IPS-20b (cell line): Measurements from ENCODE around the gene RAD51AP1.
"Not testable (repeated sequence)": the region's sequence is repeated elsewhere in the genome, so short reads cannot be mapped to it uniquely, and the experiment has no call there.

Source experiments
- H3K27ac ChIP-seq: one replicate; pipeline ENCODE4 v1.5.1; 2013; ENCODE audit warnings: low read length
- H3K27me3 ChIP-seq: 2 replicates; pipeline ENCODE4 v1.6.1; 2013; ENCODE audit warnings: mild to moderate bottlenecking, low read length, inconsistent platforms; ENCODE audit not compliant: insufficient read depth
- H3K36me3 ChIP-seq: 2 replicates; pipeline ENCODE4 v1.6.1; 2013; ENCODE audit warnings: low read depth, mild to moderate bottlenecking, inconsistent platforms, low read length, moderate library complexity; ENCODE audit not compliant: insufficient read depth
- H3K4me1 ChIP-seq: 2 replicates; pipeline ENCODE4 v1.6.1; 2013; ENCODE audit warnings: mild to moderate bottlenecking, control low read depth, inconsistent platforms, low read length, moderate library complexity; ENCODE audit not compliant: insufficient read depth
- H3K4me3 ChIP-seq: 2 replicates; pipeline ENCODE4 v1.5.1; 2013; ENCODE audit warnings: mild to moderate bottlenecking, low read length, inconsistent platforms
- H3K9ac ChIP-seq: 2 replicates; pipeline ENCODE4 v1.6.1; 2013; ENCODE audit warnings: low read depth, mild to moderate bottlenecking, inconsistent platforms, low read length, moderate library complexity
- H3K9me3 ChIP-seq: 2 replicates; pipeline ENCODE4 v1.6.1; 2013; ENCODE audit warnings: mild to moderate bottlenecking, low read depth, low read length, inconsistent platforms; ENCODE audit not compliant: insufficient read depth

The RAD51AP1 gene

DNA sequence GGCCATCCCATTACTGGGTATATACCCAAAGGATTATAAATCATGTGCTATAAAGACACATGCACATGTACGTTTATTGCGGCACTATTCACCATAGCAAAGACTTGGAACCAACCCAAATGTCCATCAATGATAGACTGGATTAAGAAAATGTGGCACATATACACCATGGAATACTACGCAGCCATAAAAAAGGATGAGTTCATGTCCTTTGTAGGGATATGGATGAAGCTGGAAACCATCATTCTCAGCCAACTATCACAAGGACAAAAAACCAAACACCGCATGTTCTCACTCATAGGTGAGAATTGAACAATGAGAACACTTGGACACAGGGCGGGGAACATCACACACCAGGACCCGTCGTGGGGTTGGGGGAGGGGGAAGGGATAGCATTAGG lies 15.2 kb upstream of the RAD51AP1 start:
- not testable (repeated sequence) for H3K27me3 ChIP-seq

DNA sequence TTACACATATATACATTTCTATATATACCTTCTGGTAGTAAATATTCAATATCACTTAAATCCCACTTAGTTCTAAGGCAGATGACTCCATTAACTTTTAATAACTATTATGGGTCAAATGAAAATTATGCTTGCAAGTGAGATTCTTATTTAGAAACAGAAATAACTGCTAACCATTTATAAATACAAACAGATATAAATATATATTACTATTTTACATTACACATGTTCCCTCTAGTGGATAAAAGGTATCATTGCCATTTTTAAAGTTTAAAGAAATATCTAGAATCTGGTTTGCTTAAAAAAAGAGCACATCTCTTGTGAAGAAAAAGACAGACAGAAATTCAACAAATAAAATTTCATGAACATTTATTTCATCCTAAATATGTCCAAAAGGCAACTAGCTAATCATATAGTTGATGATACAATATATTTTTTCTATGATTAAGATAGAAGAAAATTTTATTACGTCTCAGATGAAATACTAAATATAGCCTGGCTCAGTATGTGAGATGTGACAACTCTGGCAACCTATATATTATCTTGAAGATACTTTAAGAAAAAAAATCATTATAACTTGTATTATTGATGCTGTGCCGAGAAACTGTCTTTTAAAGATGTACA lies 11.7 kb upstream of the RAD51AP1 start:
- Histone ChIP-seq H3K36me3 (peaks cover 33% of the 10 kb centered on the region), H3K4me3 (no peak overlapping the region), H3K27me3 (no peaks in the 10 kb centered on the region), H3K27ac (no peak overlapping the region), H3K4me1 (no peaks in the 10 kb centered on the region), H3K9me3 (no peaks in the 10 kb centered on the region), H3K9ac (no peak overlapping the region)

More for the DNA sequence above, 15.2 kb upstream of the RAD51AP1 start:
- peaks cover 33% of the 10 kb centered on the region for H3K36me3 ChIP-seq
- not testable (repeated sequence) for H3K4me1 ChIP-seq, H3K9me3 ChIP-seq, H3K9ac ChIP-seq, H3K4me3 ChIP-seq, H3K27ac ChIP-seq

DNA sequence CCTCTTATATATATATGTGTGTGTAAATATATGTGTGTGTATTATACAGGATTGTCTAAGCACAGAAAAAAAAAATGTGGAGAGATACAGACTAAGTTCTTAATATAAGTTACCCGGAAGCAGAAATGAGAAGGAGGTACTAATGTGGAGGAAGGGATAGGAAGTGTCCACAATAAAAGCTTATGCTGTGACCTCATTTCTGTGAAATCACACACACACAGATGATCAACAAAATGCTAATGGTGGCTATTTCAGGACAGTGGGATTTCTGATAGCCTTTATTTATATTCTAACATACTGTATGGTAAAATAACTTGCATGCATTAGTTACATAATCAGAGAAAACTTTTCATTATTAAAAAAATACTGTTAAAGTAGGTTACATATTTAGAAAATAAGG lies 8.5 kb upstream of the RAD51AP1 start:
- Histone ChIP-seq H3K9ac (no peak overlapping the region), H3K27me3 (no peaks in the 10 kb centered on the region), H3K4me3 (no peak overlapping the region), H3K9me3 (no peaks in the 10 kb centered on the region), H3K4me1 (no peaks in the 10 kb centered on the region), H3K36me3 (peaks cover 27% of the 10 kb centered on the region), H3K27ac (no peak overlapping the region)

DNA sequence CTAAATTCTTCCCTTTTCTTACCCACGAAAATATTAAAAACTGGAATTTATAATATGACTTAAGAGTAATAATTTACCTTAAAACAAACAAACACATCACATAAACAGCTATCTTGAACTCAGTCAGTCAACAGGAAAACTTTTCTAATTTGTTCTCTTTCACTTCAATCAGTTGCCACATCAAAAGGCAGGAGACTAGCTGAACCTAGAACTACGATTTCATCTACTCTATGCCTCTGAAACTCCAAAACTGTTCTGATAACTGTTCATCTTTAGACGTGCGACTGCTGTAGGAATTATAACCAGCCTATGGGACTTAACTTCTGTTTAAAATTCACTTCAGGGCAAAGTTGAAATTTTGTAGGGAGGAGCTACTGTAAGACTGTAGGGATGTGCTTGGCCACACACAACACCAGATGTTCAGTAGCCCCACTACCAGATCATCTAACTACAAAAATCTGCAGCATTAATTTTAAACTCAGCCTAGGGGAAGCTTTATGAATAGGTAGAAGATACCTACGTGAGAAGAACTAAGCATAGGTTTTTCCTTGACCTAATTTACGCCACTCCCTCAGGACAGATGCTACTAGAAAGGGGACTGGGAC lies 7.6 kb upstream of the RAD51AP1 start:
- Histone ChIP-seq H3K27me3 (no peaks in the 10 kb centered on the region), H3K4me1 (no peaks in the 10 kb centered on the region), H3K9me3 (no peaks in the 10 kb centered on the region), H3K4me3 (no peak overlapping the region), H3K27ac (no peak overlapping the region), H3K36me3 (peaks cover 26% of the 10 kb centered on the region), H3K9ac (no peak overlapping the region)

DNA sequence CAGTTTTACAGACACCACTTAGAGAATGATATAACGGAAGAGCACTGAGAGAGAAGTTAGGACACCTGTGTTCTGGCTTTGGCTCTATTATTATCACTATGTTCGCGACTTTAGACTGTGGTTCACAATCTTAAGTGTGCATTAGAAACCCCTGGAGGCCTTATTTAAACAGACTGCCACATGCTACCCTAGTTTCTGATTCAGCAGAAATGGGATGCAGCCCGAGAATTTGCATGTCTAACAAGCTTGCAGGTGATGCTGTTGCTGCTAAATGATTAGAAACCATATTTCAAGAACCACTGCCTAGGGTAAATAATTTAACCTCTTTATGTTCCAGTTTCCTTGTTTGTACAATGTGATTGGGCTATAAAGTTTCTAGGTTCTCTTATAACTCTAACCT lies 3.6 kb upstream of the RAD51AP1 start:
- Histone ChIP-seq H3K9me3 (no peaks in the 10 kb centered on the region), H3K9ac (no peak overlapping the region)

DNA sequence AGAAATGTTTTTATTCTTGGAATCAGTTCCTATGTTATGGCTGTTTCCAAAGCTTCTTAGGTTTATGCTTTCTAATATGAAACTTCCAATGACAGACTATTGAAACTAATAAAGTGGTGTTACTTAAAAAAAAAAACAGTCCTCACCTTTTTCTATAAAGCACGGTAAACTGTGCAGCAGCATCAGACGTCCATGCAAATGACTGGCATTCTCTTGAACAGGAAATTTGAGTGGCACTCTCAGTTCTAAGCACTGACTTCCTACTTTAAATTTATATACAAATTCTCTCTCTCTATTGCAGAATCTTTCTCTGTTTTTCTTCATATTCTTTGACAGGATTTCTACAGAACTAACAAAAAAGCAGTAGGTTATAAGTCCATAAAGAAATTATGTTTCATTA lies 2.8 kb upstream of the RAD51AP1 start:
- Histone ChIP-seq H3K9me3 (no peaks in the 10 kb centered on the region), H3K4me1 (peaks cover 7% of the 10 kb centered on the region; the same call in 1 of the 2 replicates), H3K36me3 (peaks cover 19% of the 10 kb centered on the region; the same call in 1 of the 2 replicates), H3K27ac (no peak overlapping the region), H3K4me3 (no peak overlapping the region), H3K9ac (no peak overlapping the region), H3K27me3 (no peaks in the 10 kb centered on the region)

More for the DNA sequence above, 3.6 kb upstream of the RAD51AP1 start:
- Histone ChIP-seq H3K27me3 (no peaks in the 10 kb centered on the region), H3K4me3 (no peak overlapping the region), H3K4me1 (peaks cover 7% of the 10 kb centered on the region; the same call in 1 of the 2 replicates), H3K27ac (no peak overlapping the region), H3K36me3 (peaks cover 18% of the 10 kb centered on the region; the same call in 1 of the 2 replicates)

DNA sequence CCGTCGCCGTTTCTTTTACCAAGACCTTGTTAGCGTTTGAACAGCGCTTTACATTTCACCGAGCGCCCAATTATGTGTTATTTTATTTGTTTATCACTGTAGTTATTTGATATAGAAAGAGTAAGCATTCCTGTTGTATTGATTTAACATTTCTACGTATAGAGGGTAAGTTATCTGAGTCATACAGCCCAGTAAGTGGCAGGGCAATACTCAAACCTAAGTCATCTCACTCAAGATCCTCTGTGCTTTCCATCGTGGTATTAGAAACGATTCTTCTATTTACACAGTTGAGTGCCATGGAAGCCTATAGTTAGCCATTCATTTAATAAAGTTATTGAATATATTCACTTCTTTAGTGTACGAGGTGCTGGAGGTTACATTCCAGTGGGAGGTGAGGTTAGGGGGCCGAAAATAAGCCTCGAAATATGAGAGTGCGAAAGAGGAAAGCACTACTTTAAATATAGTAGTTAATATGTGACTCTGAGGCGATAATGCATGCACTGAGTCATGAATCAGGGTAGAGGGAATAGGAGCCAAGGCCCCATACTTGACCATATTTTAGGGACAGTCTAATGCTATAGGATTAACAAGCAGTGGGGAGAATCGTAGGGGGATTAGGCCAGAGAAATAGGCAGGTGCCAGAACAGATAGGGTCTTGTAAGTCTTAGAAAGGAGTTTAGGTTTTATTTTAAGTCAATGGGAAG lies 629 bp downstream of the RAD51AP1 start:
- Histone ChIP-seq H3K9me3 (no peaks in the 10 kb centered on the region), H3K27me3 (no peaks in the 10 kb centered on the region), H3K27ac (peak overlapping the region; percentile 81), H3K36me3 (peaks cover 40% of the 10 kb centered on the region), H3K4me1 (peaks cover 7% of the 10 kb centered on the region; the same call in 1 of the 2 replicates), H3K9ac (peak overlapping the region; percentile 98), H3K4me3 (peak overlapping the region; percentile 98)

DNA sequence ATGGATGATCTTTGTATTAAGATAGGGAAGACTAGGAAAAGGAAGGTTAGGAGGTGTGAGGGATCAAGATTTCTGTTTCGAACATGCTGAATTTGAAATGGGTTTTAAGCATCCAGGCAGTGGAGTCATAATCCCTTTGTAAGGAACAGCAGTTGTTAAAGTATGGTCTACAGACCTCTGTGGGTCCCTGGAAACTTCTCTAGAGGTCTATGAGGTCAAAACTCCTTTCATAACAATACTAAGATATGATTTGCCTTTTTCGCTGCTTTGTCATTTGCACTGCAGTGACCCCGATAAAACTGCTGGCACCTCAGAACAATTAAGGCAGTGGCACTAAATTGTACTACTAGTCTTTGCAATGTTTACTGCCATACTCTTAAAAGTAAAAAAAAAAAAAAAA lies 1.5 kb downstream of the RAD51AP1 start:
- Histone ChIP-seq H3K36me3 (peaks cover 42% of the 10 kb centered on the region), H3K27ac (no peak overlapping the region), H3K4me1 (peaks cover 7% of the 10 kb centered on the region; the same call in 1 of the 2 replicates), H3K27me3 (no peaks in the 10 kb centered on the region), H3K9me3 (no peaks in the 10 kb centered on the region), H3K9ac (peak overlapping the region; percentile 98; the same call in 1 of the 2 replicates), H3K4me3 (peak overlapping the region; percentile 98)

DNA sequence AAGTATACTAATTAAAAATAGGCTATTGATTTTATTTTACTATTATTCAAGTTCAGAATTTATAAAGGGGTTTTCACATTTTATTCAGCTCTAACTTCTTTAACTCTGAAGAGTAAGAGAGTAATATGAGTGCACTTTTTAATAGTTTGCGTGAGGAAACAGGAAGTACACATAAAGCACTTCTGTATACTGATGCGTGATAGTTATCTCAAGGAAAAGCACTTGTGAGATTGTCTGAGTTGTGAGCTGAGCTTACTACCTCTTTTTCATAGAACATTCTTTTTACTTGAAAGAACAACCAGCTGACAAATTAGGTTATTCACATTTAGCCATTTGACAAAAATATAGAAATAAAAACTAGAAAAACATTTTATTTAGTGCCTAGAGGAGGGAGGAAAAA lies 1.9 kb downstream of the RAD51AP1 start:
- Histone ChIP-seq H3K4me1 (peaks cover 7% of the 10 kb centered on the region; the same call in 1 of the 2 replicates), H3K27ac (no peak overlapping the region), H3K27me3 (no peaks in the 10 kb centered on the region), H3K9me3 (no peaks in the 10 kb centered on the region), H3K4me3 (no peak overlapping the region), H3K36me3 (peaks cover 44% of the 10 kb centered on the region), H3K9ac (no peak overlapping the region)

DNA sequence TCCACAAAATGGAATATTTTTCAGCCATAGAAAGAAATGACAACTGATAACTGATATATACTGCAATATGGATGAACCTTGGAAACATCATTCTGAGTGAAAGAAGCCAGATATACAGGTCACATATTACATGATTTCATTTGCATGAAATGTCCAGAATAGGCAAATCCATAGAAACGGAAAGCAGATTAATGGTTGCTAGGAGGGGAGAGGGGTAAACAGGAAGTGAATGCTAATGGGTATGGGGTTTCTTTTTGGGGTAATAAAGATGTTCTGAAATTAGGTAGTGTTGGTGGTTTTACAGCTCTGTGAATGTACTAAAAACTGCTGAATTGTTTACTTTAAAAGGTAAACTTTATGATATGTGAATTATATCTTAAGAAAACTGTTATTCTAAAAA lies 6.5 kb downstream of the RAD51AP1 start:
- H3K4me3 ChIP-seq = no peak overlapping the region
- H3K9me3 ChIP-seq = no peaks in the 10 kb centered on the region
- H3K4me1 ChIP-seq = no peaks in the 10 kb centered on the region
- H3K9ac ChIP-seq = no peak overlapping the region
- H3K27me3 ChIP-seq = no peaks in the 10 kb centered on the region
- H3K27ac ChIP-seq = no peak overlapping the region
- peaks cover 90% of the 10 kb centered on the region for H3K36me3 ChIP-seq

DNA sequence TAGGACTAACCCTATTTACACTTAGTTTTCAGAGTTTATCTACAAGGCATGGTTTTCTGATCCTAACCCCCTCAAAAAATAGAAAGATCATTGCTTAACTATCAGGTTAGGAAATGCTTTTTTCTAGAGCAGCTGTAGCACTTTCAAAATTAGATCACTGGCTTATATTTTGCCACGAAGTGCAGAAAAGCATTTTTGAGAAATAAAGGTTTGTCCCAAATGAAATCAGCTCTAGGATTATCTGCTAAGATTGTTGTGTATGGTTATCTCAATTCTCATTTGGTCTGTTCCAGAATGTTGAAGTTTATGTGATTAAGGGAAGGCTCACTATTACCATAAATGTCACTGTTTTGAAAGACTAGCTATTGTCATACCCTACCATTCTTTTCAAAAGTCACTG lies 13.5 kb downstream of the RAD51AP1 start:
- no peaks in the 10 kb centered on the region for H3K27me3 ChIP-seq
- H3K9me3 ChIP-seq = no peaks in the 10 kb centered on the region
- no peak overlapping the region for H3K27ac ChIP-seq
- no peak overlapping the region for H3K9ac ChIP-seq
- H3K4me3 ChIP-seq = no peak overlapping the region
- peaks cover 95% of the 10 kb centered on the region for H3K36me3 ChIP-seq
- no peaks in the 10 kb centered on the region for H3K4me1 ChIP-seq

DNA sequence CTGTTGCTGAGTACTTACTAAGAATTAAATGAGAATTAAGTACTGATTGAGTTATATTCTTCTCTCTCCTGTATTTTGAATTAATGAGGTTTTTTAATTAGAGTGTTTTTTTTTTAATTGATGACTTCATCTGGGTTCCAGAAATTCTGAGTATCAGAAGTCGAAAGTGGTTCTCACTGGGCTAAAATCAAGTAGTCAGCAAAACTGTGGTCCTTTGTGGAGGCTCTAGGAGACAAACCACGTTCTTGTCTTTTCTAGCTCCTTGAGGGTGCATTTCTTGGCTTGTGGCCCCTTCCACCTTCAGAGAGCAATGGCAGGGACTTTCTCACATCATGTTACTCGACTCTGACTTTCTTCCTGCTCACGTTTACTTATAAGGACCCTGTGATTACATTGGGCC lies 15.3 kb downstream of the RAD51AP1 start:
- no peaks in the 10 kb centered on the region for H3K27me3 ChIP-seq
- no peaks in the 10 kb centered on the region for H3K4me1 ChIP-seq
- no peaks in the 10 kb centered on the region for H3K9me3 ChIP-seq
- H3K36me3 ChIP-seq = peaks cover 93% of the 10 kb centered on the region
- H3K9ac ChIP-seq = no peak overlapping the region
- H3K4me3 ChIP-seq = no peak overlapping the region
- H3K27ac ChIP-seq = no peak overlapping the region
